GM19395 (cell line): Measurements from ENCODE around the gene PTPRB.

ENCODE experiments used
- ATAC-seq: cut with Tn5 transposase; IDR thresholded peaks from one replicate; pipeline ENCODE4 v1.9.1; 2021; ENCODE audit warnings: mild to moderate bottlenecking, moderate library complexity; ENCODE audit not compliant: unreplicated experiment

PTPRB gene

GRCh38 chr12:70467918-70468733 lies 169.1 kb downstream of the PTPRB start:
- ATAC-seq: no peak

GRCh38 chr12:70467476-70467875 lies 169.8 kb downstream of the PTPRB start:
- no peak for ATAC-seq

GRCh38 chr12:70466753-70467152 lies 170.5 kb downstream of the PTPRB start:
- ATAC-seq: no peak
